ENCODE measurements around the gene ZIC1. TPM values are rescaled to one million over a fixed set of nuclear protein-coding genes. Genes with fewer than 3 reads are reported as not detected.

The ZIC1 gene
- total RNA-seq, 1 experiment from 2014 or later = not detected

GRCh38 chr3:147394884-147395225 lies 14.3 kb upstream of the ZIC1 start:
- Histone ChIP-seq H3K23ac (ENCODE audit: insufficient read length, low read depth, low read length) (no peak overlapping the region), H3K79me2 (ENCODE audit: insufficient read depth, low read length) (no peaks in the 10 kb centered on the region), H3T11ph (ENCODE audit: low read length) (no peak overlapping the region), H4K20me1 (ENCODE audit: control insufficient read depth, insufficient read depth, insufficient read length) (no peaks in the 10 kb centered on the region), H3K56ac (ENCODE audit: insufficient read length, low read depth, low read length) (no peak overlapping the region), H2AK5ac (ENCODE audit: insufficient read length, low read length) (no peak overlapping the region), H3K9ac (ENCODE audit: extremely low read depth, insufficient read length, low read length) (no peak overlapping the region), H3K4ac (ENCODE audit: low read depth, low read length) (no peak overlapping the region), H3K4me1 (ENCODE audit: insufficient read depth, low read length) (peaks cover 3% of the 10 kb centered on the region), H3K27me3 (ENCODE audit: insufficient read depth, low read length) (peaks cover 78% of the 10 kb centered on the region), H3K4me2 (ENCODE audit: insufficient read depth, insufficient read length, low read length) (peak overlapping the region; percentile 83), H2BK120ac (ENCODE audit: low read depth, low read length, poor library complexity, severe bottlenecking) (no peak overlapping the region), H2BK20ac (ENCODE audit: low read depth, low read length, poor library complexity, severe bottlenecking) (no peak overlapping the region), H2BK12ac (ENCODE audit: insufficient read length, low read depth, low read length) (no peak overlapping the region), H3K9me3 (ENCODE audit: control insufficient read depth, low read depth, low read length) (no peaks in the 10 kb centered on the region), H4K5ac (ENCODE audit: insufficient read length, low read depth, low read length) (no peak overlapping the region), H2AFZ (ENCODE audit: low read length) (no peak overlapping the region), H4K8ac (replicated peaks; ENCODE audit: insufficient read length, low read depth, low read length) (no peak overlapping the region), H2BK15ac (ENCODE audit: low read depth, low read length) (no peak overlapping the region), H4K91ac (ENCODE audit: insufficient read length, low read depth, low read length) (no peak overlapping the region), H2BK5ac (ENCODE audit: insufficient read length, low read length) (no peak overlapping the region), H3K79me1 (ENCODE audit: insufficient read depth, low read depth, low read length, poor library complexity, severe bottlenecking) (no peaks in the 10 kb centered on the region), H3K14ac (ENCODE audit: insufficient read depth, low read length) (no peak overlapping the region), H3K23me2 (ENCODE audit: insufficient read length, low read depth, low read length, poor library complexity, severe bottlenecking) (peaks cover 31% of the 10 kb centered on the region), H3K27ac (ENCODE audit: insufficient read length, low read depth, low read length) (no peak overlapping the region), H3K18ac (ENCODE audit: insufficient read length, low read depth, low read length) (no peak overlapping the region)
- peaks cover 40 to 77% of the 10 kb centered on the region in 2 experiments for H3K4me1 Mint-ChIP-seq
- H3K36me3 Mint-ChIP-seq (ENCODE audit: insufficient read depth in 1 of 3, low read depth in 3 of 3) = peaks cover 0 to 2% (median 0%) of the 10 kb centered on the region in 3 experiments; a peak in 2 of 7 replicates
- H3K9me3 Mint-ChIP-seq = peaks cover 6 to 14% of the 10 kb centered on the region in 2 experiments; a peak in 3 of 5 replicates
- no CpG with 5 or more reads among the region's 5 CpGs for WGBS (ENCODE audit: extremely low coverage, insufficient read length, low lambda C conversion rate)
- no peak overlapping the region for H3K27ac Mint-ChIP-seq
- H3K4me3 Mint-ChIP-seq = peak overlapping the region in 1 of 2 experiments; percentile 85; a peak in 3 of 5 replicates
- H3K27me3 Mint-ChIP-seq (ENCODE audit: low read depth) = peaks cover 100% of the 10 kb centered on the region
- DNase-seq = no peak
- TF ChIP-seq, protein P1, sequence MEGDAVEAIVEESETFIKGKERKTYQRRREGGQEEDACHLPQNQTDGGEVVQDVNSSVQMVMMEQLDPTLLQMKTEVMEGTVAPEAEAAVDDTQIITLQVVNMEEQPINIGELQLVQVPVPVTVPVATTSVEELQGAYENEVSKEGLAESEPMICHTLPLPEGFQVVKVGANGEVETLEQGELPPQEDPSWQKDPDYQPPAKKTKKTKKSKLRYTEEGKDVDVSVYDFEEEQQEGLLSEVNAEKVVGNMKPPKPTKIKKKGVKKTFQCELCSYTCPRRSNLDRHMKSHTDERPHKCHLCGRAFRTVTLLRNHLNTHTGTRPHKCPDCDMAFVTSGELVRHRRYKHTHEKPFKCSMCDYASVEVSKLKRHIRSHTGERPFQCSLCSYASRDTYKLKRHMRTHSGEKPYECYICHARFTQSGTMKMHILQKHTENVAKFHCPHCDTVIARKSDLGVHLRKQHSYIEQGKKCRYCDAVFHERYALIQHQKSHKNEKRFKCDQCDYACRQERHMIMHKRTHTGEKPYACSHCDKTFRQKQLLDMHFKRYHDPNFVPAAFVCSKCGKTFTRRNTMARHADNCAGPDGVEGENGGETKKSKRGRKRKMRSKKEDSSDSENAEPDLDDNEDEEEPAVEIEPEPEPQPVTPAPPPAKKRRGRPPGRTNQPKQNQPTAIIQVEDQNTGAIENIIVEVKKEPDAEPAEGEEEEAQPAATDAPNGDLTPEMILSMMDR (conservative IDR thresholded peaks at IDR 0.05) = no peak
